GM12873 (cell line): Measurements from ENCODE around the gene TUBB2B.

Experiments used
- CTCF ChIP-seq: IDR thresholded peaks from 2 replicates; pipeline ENCODE4 v1.5.1; 2012; ENCODE audit warnings: low read depth, mild to moderate bottlenecking, moderate library complexity, low read length, control low read depth; ENCODE audit not compliant: insufficient read depth; ENCODE audit errors: missing control alignments

TUBB2B gene

GRCh38 chr6:3190056-3190455 is 37.4 kb downstream of the TUBB2B start:
- no peak for TF ChIP-seq CTCF

DNA sequence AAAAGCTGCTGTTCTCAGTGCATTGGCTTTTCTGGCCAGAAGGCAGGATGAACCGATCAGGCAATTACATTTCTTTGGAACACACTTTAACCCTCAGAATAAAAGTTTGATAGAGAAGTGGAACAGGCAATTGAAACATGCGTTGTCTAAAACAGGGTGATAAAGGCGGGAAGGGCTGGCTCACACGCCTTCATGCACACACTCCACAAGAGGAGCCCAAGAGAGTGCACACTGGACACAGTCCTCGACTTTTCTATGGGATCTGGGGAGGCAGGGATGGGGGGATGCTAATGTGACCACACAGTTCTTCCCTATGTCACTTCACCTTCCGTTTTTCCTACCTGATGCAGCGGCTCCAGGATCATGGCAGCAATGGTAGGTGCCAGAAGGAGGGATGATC is 39.2 kb downstream of the TUBB2B start:
- TF ChIP-seq CTCF, result no peak

- no peak for TF ChIP-seq CTCF
Measured at GRCh38 chr6:3186974-3187382, 40.5 kb downstream of the TUBB2B start.

GRCh38 chr6:3183066-3183465 is 44.4 kb downstream of the TUBB2B start:
- no peak for TF ChIP-seq CTCF

DNA sequence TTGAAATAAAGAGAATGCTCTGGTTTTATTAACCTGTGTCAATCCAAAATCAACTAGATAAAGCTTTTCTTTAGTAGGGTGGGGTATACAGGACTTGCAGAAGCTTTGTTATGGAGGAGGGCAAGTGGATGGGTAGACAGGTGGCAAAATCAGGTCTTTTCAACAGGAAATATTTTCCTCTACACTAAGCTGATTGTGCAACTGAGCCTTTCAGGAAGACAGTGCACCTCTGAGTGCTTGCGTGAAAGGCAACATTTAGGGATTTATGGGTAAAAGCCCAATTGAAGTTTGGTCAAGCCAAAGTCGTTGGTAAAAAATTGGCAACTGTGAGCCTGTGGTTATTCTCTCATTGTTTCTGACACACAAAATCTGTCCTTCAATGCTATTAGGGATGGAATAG is 46.3 kb downstream of the TUBB2B start:
- TF ChIP-seq CTCF, result no peak

GRCh38 chr6:3176562-3177355 is 50.7 kb downstream of the TUBB2B start:
- TF ChIP-seq CTCF, result no peak

DNA sequence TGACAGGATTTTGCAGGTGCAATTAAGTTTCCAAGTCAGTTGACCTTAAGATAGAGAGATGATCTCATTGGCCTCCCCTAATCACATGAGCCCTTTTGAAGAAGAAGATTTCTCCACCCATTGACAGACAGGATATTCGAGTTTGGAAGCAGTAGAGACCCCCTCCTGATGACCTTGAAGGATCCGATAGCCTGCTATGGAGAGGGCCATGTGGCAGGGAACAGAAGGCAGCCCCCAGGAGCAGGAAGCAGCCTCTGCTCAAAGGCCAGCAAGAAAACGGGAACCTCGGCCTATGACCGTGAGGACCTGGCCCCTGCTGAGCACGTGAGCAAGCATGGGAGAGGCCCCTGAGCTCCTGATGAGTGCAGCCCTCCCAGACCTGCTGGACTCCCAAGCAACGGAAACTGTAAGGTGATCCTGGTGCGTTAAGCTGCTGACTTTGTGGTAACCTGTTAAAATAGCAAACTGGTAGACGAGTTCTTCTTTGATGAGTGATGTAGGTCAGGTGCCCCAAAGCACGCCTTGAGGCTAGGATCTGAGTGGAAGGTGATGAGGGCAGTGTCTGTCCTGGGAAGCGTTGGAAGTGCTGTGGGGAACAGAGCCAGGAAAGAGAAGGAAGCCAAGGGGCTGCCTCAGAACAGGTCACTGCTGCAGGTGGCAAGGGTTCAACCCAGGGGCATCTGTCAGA is 51.6 kb downstream of the TUBB2B start:
- TF ChIP-seq CTCF, result no peak
